Naive B cell (primary cell): ENCODE data around the gene PHKA1. TPM values are rescaled to one million over a fixed set of nuclear protein-coding genes. Genes with fewer than 3 reads are reported as not detected.

Experiments used
- ATAC-seq, 2 donors: fragments of 150-1000 bp; cut with Tn5 transposase; 2 replicates each; pipeline ENCODE4 v1.10.0; 2021; ENCODE audit warnings: low read depth in 2 of 2, mild to moderate bottlenecking in 2 of 2, moderate library complexity in 2 of 2
- DNase-seq: peaks from one replicate; pipeline ENCODE4 v3.0.0; 2022
- H3K27ac Mint-ChIP-seq, 6 donors: one replicate each; pipeline ENCODE4 v1.8.0; 2020 to 2022; ENCODE audit warnings: mild to moderate bottlenecking in 6 of 6, mixed read lengths in 6 of 6, moderate library complexity in 5 of 6, inconsistent platforms in 2 of 6
- H3K27me3 Mint-ChIP-seq, 3 donors: one replicate each; pipeline ENCODE4 v1.8.0; 2021 to 2022; ENCODE audit warnings: mixed read lengths in 3 of 3, mild to moderate bottlenecking in 1 of 3
- H3K36me3 Mint-ChIP-seq, 2 donors: one replicate each; pipeline ENCODE4 v1.8.0; 2020 to 2022; ENCODE audit warnings: mixed read lengths in 2 of 2, inconsistent platforms in 1 of 2, mild to moderate bottlenecking in 1 of 2
- H3K4me1 Mint-ChIP-seq, 3 donors: one replicate each; pipeline ENCODE4 v1.8.0; 2020 to 2022; ENCODE audit warnings: mixed read lengths in 3 of 3, inconsistent platforms in 1 of 3, mild to moderate bottlenecking in 1 of 3, moderate library complexity in 1 of 3
- H3K4me3 Mint-ChIP-seq, 8 donors: one replicate each; pipeline ENCODE4 v1.8.0; 2020 to 2022; ENCODE audit warnings: mild to moderate bottlenecking in 8 of 8, mixed read lengths in 8 of 8, moderate library complexity in 8 of 8, inconsistent platforms in 2 of 8
- H3K9me3 Mint-ChIP-seq, 7 donors: one replicate each; pipeline ENCODE4 v1.8.0; 2020 to 2022; ENCODE audit warnings: mixed read lengths in 7 of 7, mild to moderate bottlenecking in 5 of 7, inconsistent platforms in 2 of 7, moderate library complexity in 1 of 7
- polyA plus RNA-seq, 6 donors: library from polyadenylated mRNA; unstranded; fragments of 300-500 nt; fragmentation: Illumina TruSeq; gene quantifications; one replicate each; pipeline ENCODE4 v1.2.3, GENCODE V29; 2021; ENCODE audit warnings: low read depth in 6 of 6

PHKA1 gene
- polyA plus RNA-seq, 6 donors from 2014 or later, result not detected

- DNase-seq (no peak), ATAC-seq (no peak)
- Mint-ChIP-seq H3K9me3 (no peaks in the 10 kb centered on the region), H3K27ac (no peak overlapping the region), H3K4me1 (peaks cover 0 to 17% (median 0%) of the 10 kb centered on the region in 3 donors), H3K4me3 (no peak overlapping the region), H3K36me3 (no peaks in the 10 kb centered on the region), H3K27me3 (no peaks in the 10 kb centered on the region)
Measured at GRCh38 chrX:72539822-72540221, 174.3 kb downstream of the PHKA1 start.

GRCh38 chrX:72536542-72536941 lies 177.6 kb downstream of the PHKA1 start:
- H3K36me3 Mint-ChIP-seq, result no peaks in the 10 kb centered on the region
- no peak for DNase-seq

GRCh38 chrX:72532366-72532765 lies 181.7 kb downstream of the PHKA1 start:
- DNase-seq (no peak), ATAC-seq (no peak)
- Mint-ChIP-seq H3K9me3 (peaks cover 0 to 6% (median 0%) of the 10 kb centered on the region in 7 donors), H3K27me3 (no peaks in the 10 kb centered on the region), H3K4me1 (peaks cover 0 to 11% (median 0%) of the 10 kb centered on the region in 3 donors), H3K36me3 (no peaks in the 10 kb centered on the region), H3K4me3 (no peak overlapping the region), H3K27ac (no peak overlapping the region)

More at GRCh38 chrX:72536542-72536941, 177.6 kb downstream of the PHKA1 start:
- Mint-ChIP-seq H3K4me1 (peaks cover 0 to 11% (median 0%) of the 10 kb centered on the region in 3 donors), H3K27ac (no peak overlapping the region), H3K9me3 (no peaks in the 10 kb centered on the region), H3K27me3 (no peaks in the 10 kb centered on the region), H3K4me3 (no peak overlapping the region)
- ATAC-seq, result no peak

Other genes starting within 250 kb of the PHKA1 start
- 10 to 100 TPM; 15.9 to 32.6 (median 18.7) TPM for gene HDAC8, start 141.5 kb downstream of the PHKA1 start, polyA plus RNA-seq
- gene DMRTC1B, start 62.6 kb upstream of the PHKA1 start, polyA plus RNA-seq, result 1 to 10 TPM in 5 of 6 donors, under 1 TPM in 1; 0.63 to 4.8 (median 4.1) TPM
- not detected for gene FAM236B, start 68.4 kb upstream of the PHKA1 start, polyA plus RNA-seq
- not detected for gene FAM236D, start 93.9 kb upstream of the PHKA1 start, polyA plus RNA-seq
- gene FAM236C, start 198.3 kb upstream of the PHKA1 start, polyA plus RNA-seq, result not detected
- not detected for gene FAM236A, start 223.9 kb upstream of the PHKA1 start, polyA plus RNA-seq
- 1 to 10 TPM in 1 of 6 donors, under 1 TPM in 4, not detected in 1; 0.20 to 2.1 (median 0.40) TPM for gene DMRTC1, start 229.5 kb upstream of the PHKA1 start, polyA plus RNA-seq